ENCODE measurements around the gene PAPSS1. TPM values are rescaled to one million over a fixed set of nuclear protein-coding genes. Genes with fewer than 3 reads are reported as not detected.

Gene PAPSS1
- total and polyA plus RNA-seq, 9 of the 15 experiments (the other 6 are each of a cell fraction or from before 2014, with no cell fraction given) = 21.1 to 53.9 (median 41.9) TPM

GRCh38 chr4:107755841-107756356 lies 35.9 kb upstream of the PAPSS1 start:
- intact Hi-C loops (cut with micrococcal nuclease) = no loop called here
- Histone ChIP-seq H3K4me2 (ENCODE audit: insufficient read depth, low read length) (no peak overlapping the region), H4K20me1 (replicated peaks; ENCODE audit: control insufficient read depth, insufficient read depth, low read length) (no peaks in the 10 kb centered on the region), H2AFZ (ENCODE audit: low read depth, low read length) (no peak overlapping the region), H3K36me3 (ENCODE audit: control insufficient read depth, insufficient read depth, low read length) (no peaks in the 10 kb centered on the region), H3K4me1 (replicated peaks in 1 of 2; ENCODE audit: control insufficient read depth in 2 of 2, insufficient read depth in 2 of 2, low read length in 2 of 2) (no peaks in the 10 kb centered on the region), H3K4me3 (no peak overlapping the region), H3K27me3 (ENCODE audit: control insufficient read depth in 2 of 2, insufficient read depth in 2 of 2, low read length in 2 of 2) (no peaks in the 10 kb centered on the region), H3K27ac (ENCODE audit: extremely low read depth, low read depth, low read length) (no peak overlapping the region), H3K79me2 (ENCODE audit: control insufficient read depth, insufficient read depth, low read length) (no peaks in the 10 kb centered on the region), H3K9ac (ENCODE audit: insufficient read depth in 1 of 2, low read depth in 2 of 2, low read length in 2 of 2) (no peak overlapping the region), H3K9me3 (replicated peaks; ENCODE audit: control insufficient read depth, insufficient read depth, low read depth, low read length) (no peaks in the 10 kb centered on the region), H3K9me1 (ENCODE audit: control insufficient read depth, insufficient read depth, low read length) (no peaks in the 10 kb centered on the region)
- no peak for DNase-seq (ENCODE audit: extremely low read depth in 1 of 4, low spot score in 3 of 4)
- no peak for FAIRE-seq
- no TSS peak for BruUV-seq (replicated peaks)
- no peak for ATAC-seq
- TF ChIP-seq ZNF75A (CRISPR knock-in tag; IDR thresholded peaks at IDR 0.05) = no peak
- TF ChIP-seq HDAC6 (IDR thresholded peaks at IDR 0.05; ENCODE audit: low read depth, low read length) = no peak
- TF ChIP-seq HNRNPLL (IDR thresholded peaks at IDR 0.05; ENCODE audit: low read depth, low read length, poor library complexity, severe bottlenecking) = no peak
- no peak for TF ChIP-seq SLC30A9 (CRISPR knock-in tag; IDR thresholded peaks at IDR 0.05)
- ChIA-PET CTCF (ENCODE audit: low intra/inter-chr PET ratio) (interaction anchor here (0.7 kb wide), 1 partner anchor 158 kb away, joined by 3 read pairs; no protein-coding TSS in a partner anchor), POLR2A (no interaction called here)
- in situ Hi-C loops (cut with MboI) = loop anchor here (25.0 kb wide), 1 partner anchor 156 kb away; no protein-coding TSS in a partner anchor
- 3% methylated on average over 4 of the region's 4 CpGs for WGBS (ENCODE audit: insufficient coverage, low coverage, missing lambda C conversion rate)

GRCh38 chr4:107751670-107752069 lies 31.6 kb upstream of the PAPSS1 start:
- no peaks in the 10 kb centered on the region for H3K79me2 ChIP-seq (ENCODE audit: control insufficient read depth, insufficient read depth, low read length)
- no peak overlapping the region for H3K4me3 ChIP-seq
- CTCF ChIA-PET (ENCODE audit: low intra/inter-chr PET ratio) = no interaction called here
- DNase-seq (ENCODE audit: extremely low read depth in 1 of 4, low spot score in 3 of 4) (no peak), ATAC-seq (no peak), FAIRE-seq (no peak)
- WGBS (ENCODE audit: insufficient coverage, low coverage, missing lambda C conversion rate) = 0% methylated on average over 2 of the region's 2 CpGs
- intact Hi-C loops (cut with micrococcal nuclease) (no loop called here), in situ Hi-C loops (cut with MboI) (loop anchor here (25.0 kb wide), 1 partner anchor 161 kb away; no protein-coding TSS in a partner anchor)
- H3K4me1 ChIP-seq (replicated peaks in 1 of 2; ENCODE audit: control insufficient read depth in 2 of 2, insufficient read depth in 2 of 2, low read length in 2 of 2) = no peaks in the 10 kb centered on the region
- no peaks in the 10 kb centered on the region; a peak in 1 of 5 replicates for H3K27me3 ChIP-seq (ENCODE audit: control insufficient read depth in 2 of 2, insufficient read depth in 2 of 2, low read length in 2 of 2)
- no peaks in the 10 kb centered on the region for H4K20me1 ChIP-seq (replicated peaks; ENCODE audit: control insufficient read depth, insufficient read depth, low read length)
- H3K9me1 ChIP-seq (ENCODE audit: control insufficient read depth, insufficient read depth, low read length) = no peaks in the 10 kb centered on the region
- no peak overlapping the region for H3K27ac ChIP-seq (ENCODE audit: extremely low read depth, low read depth, low read length)
- no peak overlapping the region for H3K4me2 ChIP-seq (ENCODE audit: insufficient read depth, low read length)
- no peaks in the 10 kb centered on the region for H3K36me3 ChIP-seq (ENCODE audit: control insufficient read depth, insufficient read depth, low read length)
- POLR2A ChIA-PET = interaction anchor here (0.6 to 0.7 kb wide), 2 partner anchors 60 to 1963 kb away, joined by 3 read pairs; no protein-coding TSS in a partner anchor
- H3K9me3 ChIP-seq (replicated peaks; ENCODE audit: control insufficient read depth, insufficient read depth, low read depth, low read length) = no peaks in the 10 kb centered on the region
- no TSS peak for BruUV-seq (replicated peaks)
- H3K9ac ChIP-seq (ENCODE audit: insufficient read depth in 1 of 2, low read depth in 2 of 2, low read length in 2 of 2) = no peak overlapping the region
- no peak overlapping the region for H2AFZ ChIP-seq (ENCODE audit: low read depth, low read length)
- TF ChIP-seq POLR2AphosphoS2 (IDR thresholded peaks at IDR 0.05; ENCODE audit: low read length) = no peak
- no peak for TF ChIP-seq E4F1 (CRISPR knock-in tag; IDR thresholded peaks at IDR 0.05; ENCODE audit: borderline replicate concordance)

All from K562 (cell line).